T-helper 17 cell (primary cell): ENCODE measurements around the gene ANAPC13. TPM values are rescaled to one million over a fixed set of nuclear protein-coding genes. Genes with fewer than 3 reads are reported as not detected.
A peak's percentile ranks its signal among the peaks of the same experiment; 100 is the strongest.

Experiments
- ATAC-seq: fragments of 150-1000 bp; cut with Tn5 transposase; 2 replicates; pipeline ENCODE4 v1.10.0; 2021; ENCODE audit warnings: mild to moderate bottlenecking, moderate library complexity
- DNase-seq, 3 donors: peaks; one replicate each; pipeline versions ENCODE4 v3.0.0 to v3.0.0-alpha.2; 2020 to 2021
- H3K9me3 ChIP-seq: one replicate; pipeline ENCODE4 v1.7.0; 2013; ENCODE audit warnings: low read length, mild to moderate bottlenecking; ENCODE audit not compliant: control insufficient read depth, poor library complexity, severe bottlenecking
- H3K27ac Mint-ChIP-seq: one replicate; pipeline ENCODE4 v1.8.0; 2022; ENCODE audit warnings: mild to moderate bottlenecking, moderate library complexity, mixed read lengths
- H3K27me3 Mint-ChIP-seq: one replicate; pipeline ENCODE4 v1.8.0; 2022; ENCODE audit warnings: mixed read lengths
- H3K36me3 Mint-ChIP-seq: one replicate; pipeline ENCODE4 v1.8.0; 2022; ENCODE audit warnings: low read depth, mixed read lengths
- H3K4me1 Mint-ChIP-seq: one replicate; pipeline ENCODE4 v1.8.0; 2022; ENCODE audit warnings: mild to moderate bottlenecking, mixed read lengths
- H3K4me3 Mint-ChIP-seq: one replicate; pipeline ENCODE4 v1.8.0; 2022; ENCODE audit warnings: mild to moderate bottlenecking, moderate library complexity, mixed read lengths
- total RNA-seq, 4 donors: library from RNA in 2 of 4; stranded (reverse) in 2 of 4; gene quantifications; one replicate each; pipeline ENCODE4 v1.2.3 and lab custom pipeline; 2022 to 2026

Gene ANAPC13
- 10 to 100 TPM; 23.0 to 23.9 TPM for total RNA-seq
- total RNA-seq (lab: John Stamatoyannopoulos, UW) = 15.6 to 20.6 reads per million in 2 donors

DNA sequence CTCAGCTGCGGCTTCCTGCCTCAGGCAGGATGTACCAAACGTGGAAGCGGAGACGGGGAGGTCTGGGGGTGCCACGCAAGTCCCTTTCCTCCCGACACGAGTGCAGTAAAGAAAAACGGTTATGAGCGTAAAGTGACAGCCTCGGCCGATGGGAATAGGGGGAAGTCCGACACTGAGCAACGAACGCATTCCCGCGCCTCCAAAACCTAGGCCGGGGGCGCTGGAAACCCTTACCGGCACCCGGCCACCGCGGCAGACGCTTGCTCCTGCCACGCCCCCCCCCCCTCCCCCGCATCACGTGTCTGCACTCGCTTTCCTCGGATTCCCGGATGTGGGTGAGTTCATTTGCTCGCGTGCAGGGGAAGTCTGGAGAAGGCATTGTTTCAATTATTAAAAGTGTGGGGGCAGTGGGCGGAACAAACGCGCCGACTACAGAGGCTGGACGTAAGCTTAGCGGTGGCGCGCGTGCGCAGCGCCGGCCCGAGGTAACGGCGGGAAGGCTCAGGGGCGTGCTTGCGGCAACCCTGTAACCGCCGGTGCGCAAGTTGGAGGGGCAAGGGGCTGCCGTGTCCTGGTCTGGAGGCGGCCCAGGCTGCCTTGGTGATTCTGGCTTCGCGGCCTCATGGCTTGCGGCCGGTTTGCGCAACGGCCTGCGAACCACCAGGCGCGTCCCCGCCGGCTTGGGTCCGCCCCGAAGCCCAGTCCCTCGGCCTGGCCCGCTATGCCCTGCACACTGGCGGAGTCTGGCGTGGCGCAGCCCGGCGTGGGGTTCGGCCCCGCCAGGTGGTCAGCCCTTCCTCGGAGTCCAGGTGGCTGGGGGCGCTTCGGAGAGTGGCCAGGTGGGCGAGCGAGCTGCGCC lies at the start of gene ANAPC13, which contains the start of gene CEP63:
Gene ANAPC13 (minus strand): TSS at position 268 of the 859 bp plus-strand sequence. CDS start 3,081 bp downstream, outside the sequence.
Gene CEP63 (plus strand): TSS at position 340 of the 859 bp plus-strand sequence. CDS start 9,264 bp downstream, outside the sequence.
- Mint-ChIP-seq H3K36me3 (peaks cover 8% of the 10 kb centered on the region), H3K27me3 (no peaks in the 10 kb centered on the region), H3K27ac (peak within 1 kb of the TSS; percentile 100), H3K4me3 (peak within 1 kb of the TSS; percentile 97), H3K4me1 (peaks cover 39% of the 10 kb centered on the region)
- ATAC-seq (peak; percentile 86), DNase-seq (peak; percentile 82 to 88 (median 86))
- H3K9me3 ChIP-seq = no peaks in the 10 kb centered on the region

GRCh38 chr3:134535186-134535970 lies 49.6 kb upstream of the ANAPC13 start:
- Mint-ChIP-seq H3K36me3 (peaks cover 9% of the 10 kb centered on the region), H3K27me3 (no peaks in the 10 kb centered on the region), H3K4me3 (no peak overlapping the region), H3K27ac (no peak overlapping the region), H3K4me1 (no peaks in the 10 kb centered on the region)
- no peak for DNase-seq
- ATAC-seq = no peak
- no peaks in the 10 kb centered on the region for H3K9me3 ChIP-seq

DNA sequence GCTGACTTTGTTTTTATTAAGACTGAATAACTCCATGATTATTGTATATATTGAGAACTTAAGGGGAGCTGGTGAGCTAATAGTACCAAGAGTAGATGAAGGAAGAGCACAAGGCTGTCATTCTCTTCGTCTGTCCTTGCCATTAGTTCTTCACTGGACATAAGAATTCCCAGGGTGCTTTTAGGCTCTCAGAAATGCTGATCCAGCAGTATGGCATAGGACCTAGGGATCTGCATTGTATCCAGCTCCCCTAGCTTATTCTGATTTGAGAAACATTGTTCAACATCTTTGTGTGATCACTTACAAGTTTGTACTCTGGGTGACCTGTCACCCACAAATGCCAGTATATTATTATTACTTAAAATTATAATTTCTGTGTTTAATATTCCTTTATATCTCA lies 47.7 kb upstream of the ANAPC13 start:
- ATAC-seq = no peak
- no peaks in the 10 kb centered on the region for H3K9me3 ChIP-seq
- no peaks in the 10 kb centered on the region for H3K27me3 Mint-ChIP-seq
- DNase-seq = no peak
- no peak overlapping the region for H3K4me3 Mint-ChIP-seq
- H3K4me1 Mint-ChIP-seq = peaks cover 2% of the 10 kb centered on the region
- H3K27ac Mint-ChIP-seq = no peak overlapping the region
- peaks cover 9% of the 10 kb centered on the region for H3K36me3 Mint-ChIP-seq

DNA sequence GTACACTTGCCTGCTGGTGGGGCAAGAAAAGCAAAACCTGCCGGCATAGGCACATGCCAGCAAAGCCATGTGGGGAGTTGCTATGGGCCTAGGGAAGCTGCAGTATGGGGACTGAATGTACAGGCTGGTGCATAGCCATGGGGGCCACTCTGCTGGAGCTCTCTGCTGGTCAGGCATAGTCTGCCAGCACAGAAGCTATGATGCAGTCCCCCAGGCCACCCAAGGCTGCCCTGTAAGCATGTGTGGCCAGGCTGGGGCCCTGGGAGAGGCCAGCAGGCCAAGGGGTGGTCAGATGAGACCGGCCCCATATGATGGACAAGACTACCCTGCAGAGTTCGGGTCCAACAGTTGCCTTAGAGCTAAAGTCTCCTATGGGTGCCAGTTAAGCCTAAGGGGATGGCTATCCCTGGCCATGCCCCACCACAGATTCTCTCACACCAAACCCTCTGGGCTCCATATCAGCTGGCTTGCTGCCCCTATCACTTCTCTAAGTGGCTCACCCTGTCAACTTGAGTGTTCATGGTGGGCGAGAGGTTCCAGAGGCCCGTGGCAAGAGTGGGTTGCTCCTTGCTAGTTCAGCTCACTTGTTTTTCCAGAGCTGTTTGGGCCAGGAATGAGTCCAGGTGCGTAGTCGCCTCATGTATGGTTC lies 41.9 kb upstream of the ANAPC13 start:
- H3K36me3 Mint-ChIP-seq = peaks cover 4% of the 10 kb centered on the region
- ATAC-seq = no peak
- H3K9me3 ChIP-seq = no peaks in the 10 kb centered on the region
- H3K4me1 Mint-ChIP-seq = peaks cover 4% of the 10 kb centered on the region
- H3K4me3 Mint-ChIP-seq = no peak overlapping the region
- no peaks in the 10 kb centered on the region for H3K27me3 Mint-ChIP-seq
- no peak for DNase-seq
- H3K27ac Mint-ChIP-seq = no peak overlapping the region

DNA sequence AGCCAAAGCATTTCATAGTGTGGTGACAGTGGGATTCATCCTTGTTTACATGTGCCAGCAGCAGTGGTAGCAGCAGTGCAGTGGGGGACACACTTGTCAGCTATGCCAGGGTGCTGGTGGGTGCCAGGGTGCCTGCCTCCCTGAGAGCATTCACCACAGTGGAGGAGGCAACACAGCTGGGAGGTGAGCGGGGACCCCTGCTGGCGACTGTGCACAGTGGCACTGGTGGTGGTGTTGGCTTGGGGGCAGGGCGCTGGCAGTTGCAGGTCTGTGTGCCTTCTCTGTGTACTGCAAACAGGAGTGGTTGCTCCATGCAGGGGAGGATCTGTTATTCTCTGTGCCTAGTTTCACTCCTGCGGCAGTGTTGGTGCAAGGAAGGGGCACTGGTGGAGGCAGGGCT lies 41.3 kb upstream of the ANAPC13 start:
- Mint-ChIP-seq H3K36me3 (peaks cover 2% of the 10 kb centered on the region), H3K4me1 (peaks cover 4% of the 10 kb centered on the region), H3K27me3 (no peaks in the 10 kb centered on the region), H3K27ac (no peak overlapping the region), H3K4me3 (no peak overlapping the region)
- no peaks in the 10 kb centered on the region for H3K9me3 ChIP-seq
- ATAC-seq = no peak
- DNase-seq = no peak

DNA sequence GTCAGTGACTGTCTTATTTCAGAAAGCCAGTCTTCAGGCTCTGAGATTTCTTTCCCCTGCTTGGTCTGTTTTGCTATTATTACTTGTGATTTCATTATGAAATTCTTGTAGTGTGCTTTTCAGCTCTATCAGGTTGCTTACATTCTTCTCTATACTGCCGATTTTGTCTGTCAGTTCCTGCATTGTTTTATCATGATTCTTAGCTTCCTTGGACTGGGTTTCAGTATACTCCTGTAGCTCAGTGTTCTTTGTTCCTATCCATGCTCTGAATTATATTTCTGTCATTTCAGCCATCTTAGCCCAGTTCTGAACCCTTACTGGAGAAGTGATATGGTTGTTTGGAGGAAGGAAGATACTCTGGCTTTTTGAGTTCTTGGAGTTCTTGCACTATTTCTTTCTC lies 40.5 kb upstream of the ANAPC13 start:
- Mint-ChIP-seq H3K36me3 (peaks cover 2% of the 10 kb centered on the region), H3K4me1 (peaks cover 4% of the 10 kb centered on the region), H3K27me3 (no peaks in the 10 kb centered on the region), H3K27ac (no peak overlapping the region), H3K4me3 (no peak overlapping the region)
- ATAC-seq = no peak
- DNase-seq = no peak
- H3K9me3 ChIP-seq = no peaks in the 10 kb centered on the region

DNA sequence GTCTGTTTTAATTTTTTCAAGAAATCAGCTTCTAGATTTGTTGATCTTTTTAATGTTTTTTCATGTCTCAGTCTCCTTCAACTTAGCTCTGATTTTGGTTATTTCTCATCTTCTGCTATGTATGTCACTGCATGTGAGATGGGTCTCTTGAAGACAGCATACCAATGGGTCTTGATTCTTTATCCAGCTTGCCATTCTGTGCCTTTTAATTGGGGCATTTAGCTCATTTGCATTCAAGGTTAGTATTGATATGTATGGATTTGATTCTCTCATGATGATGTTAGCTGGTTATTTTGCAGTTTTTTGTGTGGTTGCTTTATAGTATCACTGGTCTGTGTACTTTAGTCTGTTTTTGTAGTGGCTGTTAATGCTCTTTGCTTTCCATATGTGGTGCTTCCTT lies 39.5 kb upstream of the ANAPC13 start:
- Mint-ChIP-seq H3K27ac (no peak overlapping the region), H3K27me3 (no peaks in the 10 kb centered on the region), H3K36me3 (peaks cover 2% of the 10 kb centered on the region), H3K4me3 (no peak overlapping the region), H3K4me1 (peaks cover 4% of the 10 kb centered on the region)
- no peak for DNase-seq
- no peak for ATAC-seq
- no peaks in the 10 kb centered on the region for H3K9me3 ChIP-seq

DNA sequence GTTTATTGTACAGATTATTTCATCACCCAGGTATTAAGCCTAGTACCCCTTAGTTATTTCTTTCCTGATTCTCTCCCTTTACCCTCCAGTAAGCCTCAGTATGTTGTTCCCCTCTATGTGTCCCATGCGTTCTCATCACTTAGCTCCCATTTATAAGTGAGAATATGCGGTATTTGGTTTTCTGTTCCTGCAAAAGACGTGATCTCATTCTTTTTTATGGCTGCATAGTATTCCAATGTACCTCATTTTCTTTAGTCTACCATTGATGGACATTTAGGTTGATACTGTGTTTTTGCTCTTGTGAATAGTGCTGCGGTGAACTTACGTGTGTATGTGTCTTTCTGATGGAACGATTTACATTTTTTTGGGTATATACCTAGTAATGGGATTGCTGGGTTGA lies 36.8 kb upstream of the ANAPC13 start:
- DNase-seq = no peak
- H3K27me3 Mint-ChIP-seq = no peaks in the 10 kb centered on the region
- no peak overlapping the region for H3K27ac Mint-ChIP-seq
- peaks cover 2% of the 10 kb centered on the region for H3K36me3 Mint-ChIP-seq
- peaks cover 2% of the 10 kb centered on the region for H3K4me1 Mint-ChIP-seq
- H3K9me3 ChIP-seq = no peaks in the 10 kb centered on the region
- no peak for ATAC-seq
- no peak overlapping the region for H3K4me3 Mint-ChIP-seq

- peak overlapping the region; percentile 12 for H3K27ac Mint-ChIP-seq
Observed at GRCh38 chr3:134517791-134518190, 32.0 kb upstream of the ANAPC13 start.

DNA sequence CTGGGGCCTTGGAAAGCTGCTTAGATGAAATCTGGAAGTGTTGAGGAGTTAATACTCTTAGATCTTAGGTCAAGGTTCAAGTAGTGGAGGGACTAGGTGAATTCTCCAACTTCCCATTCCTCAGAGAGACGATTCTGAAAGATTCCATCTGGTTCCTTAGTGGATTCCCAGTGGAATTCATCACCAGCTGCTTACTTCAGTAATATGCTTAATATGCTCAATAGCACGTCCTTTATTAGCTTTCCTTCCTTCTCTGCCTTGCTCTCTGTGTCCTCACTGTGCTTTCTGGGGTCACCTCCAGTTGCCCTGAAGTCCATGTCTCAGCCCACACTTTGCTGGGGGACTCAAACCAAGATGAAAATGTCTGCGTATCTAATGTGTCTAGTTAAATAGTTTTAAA lies 31.1 kb upstream of the ANAPC13 start:
- H3K9me3 ChIP-seq = no peaks in the 10 kb centered on the region
- H3K4me3 Mint-ChIP-seq = no peak overlapping the region
- H3K4me1 Mint-ChIP-seq = peaks cover 8% of the 10 kb centered on the region
- H3K36me3 Mint-ChIP-seq = peaks cover 4% of the 10 kb centered on the region
- H3K27ac Mint-ChIP-seq = peak overlapping the region; percentile 12
- ATAC-seq (no peak), DNase-seq (no peak)
- no peaks in the 10 kb centered on the region for H3K27me3 Mint-ChIP-seq

More at GRCh38 chr3:134517791-134518190, 32.0 kb upstream of the ANAPC13 start:
- ATAC-seq (no peak), DNase-seq (no peak)
- Mint-ChIP-seq H3K4me1 (peaks cover 8% of the 10 kb centered on the region), H3K4me3 (no peak overlapping the region), H3K27me3 (no peaks in the 10 kb centered on the region), H3K36me3 (peaks cover 4% of the 10 kb centered on the region)
- no peaks in the 10 kb centered on the region for H3K9me3 ChIP-seq

DNA sequence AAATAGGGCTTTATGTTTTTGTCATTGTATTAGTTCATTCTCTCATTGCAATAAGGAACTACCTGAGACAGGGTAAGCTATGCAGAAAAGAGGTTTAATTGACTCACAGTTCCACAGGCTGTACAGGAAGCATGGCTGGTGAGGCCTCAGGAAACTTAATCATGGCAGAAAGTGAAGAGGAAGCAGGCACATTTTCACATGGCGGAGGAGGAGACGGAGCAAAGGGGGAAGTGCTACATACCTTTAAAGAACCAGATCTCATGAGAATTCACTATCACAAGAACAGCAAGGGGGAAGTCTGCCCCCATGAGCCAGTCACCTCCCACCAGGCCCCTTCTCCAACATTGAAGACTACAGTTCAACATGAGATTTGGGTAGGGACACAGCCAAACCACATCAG lies 25.7 kb upstream of the ANAPC13 start:
- H3K4me1 Mint-ChIP-seq = peaks cover 3% of the 10 kb centered on the region
- peaks cover 14% of the 10 kb centered on the region for H3K36me3 Mint-ChIP-seq
- no peak for DNase-seq

DNA sequence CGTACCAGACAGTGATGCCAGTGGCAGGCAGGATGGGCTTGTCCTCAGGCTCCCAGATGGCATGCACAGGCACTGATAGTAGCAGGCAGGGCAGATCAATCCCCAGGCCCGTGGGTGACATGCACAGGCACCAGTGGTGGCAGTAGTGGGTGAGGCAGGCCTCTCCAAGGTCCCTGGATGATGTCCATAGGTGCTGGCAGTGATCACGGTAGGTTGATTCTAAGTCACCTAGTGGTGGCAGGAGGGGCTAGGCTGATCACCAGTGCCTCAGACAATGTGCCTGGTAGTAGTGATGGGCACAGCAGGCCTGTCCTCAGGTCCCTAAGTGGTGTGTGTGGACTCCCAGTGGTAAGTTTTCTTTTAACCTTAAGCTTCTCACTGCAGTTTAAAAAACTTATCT lies 19.7 kb upstream of the ANAPC13 start:
- DNase-seq (no peak), ATAC-seq (no peak)
- H3K9me3 ChIP-seq = peaks cover 2% of the 10 kb centered on the region
- H3K27me3 Mint-ChIP-seq = no peaks in the 10 kb centered on the region
- no peak overlapping the region for H3K27ac Mint-ChIP-seq
- H3K36me3 Mint-ChIP-seq = peaks cover 25% of the 10 kb centered on the region
- H3K4me3 Mint-ChIP-seq = no peak overlapping the region
- H3K4me1 Mint-ChIP-seq = peaks cover 18% of the 10 kb centered on the region

More for the DNA sequence above, 25.7 kb upstream of the ANAPC13 start:
- H3K27ac Mint-ChIP-seq = no peak overlapping the region
- no peak overlapping the region for H3K4me3 Mint-ChIP-seq
- no peak for ATAC-seq
- no peaks in the 10 kb centered on the region for H3K27me3 Mint-ChIP-seq
- no peaks in the 10 kb centered on the region for H3K9me3 ChIP-seq

DNA sequence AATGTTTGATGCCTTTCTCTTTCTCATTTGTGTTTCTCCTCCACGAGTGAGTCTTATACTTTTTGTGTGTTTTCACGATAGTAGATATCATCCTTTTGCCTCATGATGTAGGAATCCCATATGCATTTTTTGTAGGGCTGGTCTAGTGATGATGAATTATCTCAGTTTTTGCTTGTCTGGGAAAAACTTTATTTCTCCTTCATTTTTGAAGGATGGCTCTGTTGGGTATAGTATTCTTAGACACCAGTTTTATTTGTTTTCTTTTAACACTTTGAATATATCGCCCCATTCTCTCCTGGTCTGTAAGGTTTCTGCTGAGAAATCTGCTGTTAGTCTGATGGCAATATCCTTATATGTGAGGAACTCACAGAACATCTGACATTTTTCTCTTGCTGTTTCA lies 18.3 kb upstream of the ANAPC13 start:
- Mint-ChIP-seq H3K27ac (no peak overlapping the region), H3K27me3 (no peaks in the 10 kb centered on the region), H3K4me3 (no peak overlapping the region), H3K36me3 (peaks cover 23% of the 10 kb centered on the region), H3K4me1 (peaks cover 20% of the 10 kb centered on the region)
- ATAC-seq (no peak), DNase-seq (no peak)
- peaks cover 2% of the 10 kb centered on the region for H3K9me3 ChIP-seq
